GM06990 (cell line): Measurements from ENCODE around the gene C11orf16.
"Not testable (repeated sequence)": the region's sequence is repeated elsewhere in the genome, so short reads cannot be mapped to it uniquely, and the experiment has no call there.

Experiments
- DNase-seq: peaks from one replicate; pipeline ENCODE4 v3.0.0-alpha.2; 2011; ENCODE audit not compliant: insufficient read length; ENCODE audit errors: extremely low read depth
- H3K27me3 ChIP-seq: replicated peaks from 2 replicates; pipeline ENCODE4 v1.6.0; 2011; ENCODE audit warnings: low read length; ENCODE audit not compliant: control insufficient read depth, insufficient read depth
- H3K36me3 ChIP-seq: 2 replicates; pipeline ENCODE4 v1.5.1; 2011; ENCODE audit warnings: low read length; ENCODE audit not compliant: control insufficient read depth, insufficient read depth
- H3K4me3 ChIP-seq: replicated peaks from 2 replicates; pipeline ENCODE4 v1.5.1; 2011; ENCODE audit warnings: low read depth, mild to moderate bottlenecking, control low read depth, low read length
- TF ChIP-seq, protein P1 (sequence below): IDR thresholded peaks from 2 replicates; pipeline ENCODE4 v1.5.1; 2011; ENCODE audit warnings: low read length, control low read depth, mild to moderate bottlenecking, inconsistent platforms; ENCODE audit not compliant: insufficient read depth, poor library complexity, severe bottlenecking

The C11orf16 gene

GRCh38 chr11:8941341-8942103 lies 8.8 kb upstream of the C11orf16 start:
- DNase-seq, result no peak
- H3K4me3 ChIP-seq, result no peak overlapping the region
- H3K27me3 ChIP-seq, result no peaks in the 10 kb centered on the region; the same call in 1 of the 2 replicates
- no peaks in the 10 kb centered on the region for H3K36me3 ChIP-seq
- TF ChIP-seq, protein P1, sequence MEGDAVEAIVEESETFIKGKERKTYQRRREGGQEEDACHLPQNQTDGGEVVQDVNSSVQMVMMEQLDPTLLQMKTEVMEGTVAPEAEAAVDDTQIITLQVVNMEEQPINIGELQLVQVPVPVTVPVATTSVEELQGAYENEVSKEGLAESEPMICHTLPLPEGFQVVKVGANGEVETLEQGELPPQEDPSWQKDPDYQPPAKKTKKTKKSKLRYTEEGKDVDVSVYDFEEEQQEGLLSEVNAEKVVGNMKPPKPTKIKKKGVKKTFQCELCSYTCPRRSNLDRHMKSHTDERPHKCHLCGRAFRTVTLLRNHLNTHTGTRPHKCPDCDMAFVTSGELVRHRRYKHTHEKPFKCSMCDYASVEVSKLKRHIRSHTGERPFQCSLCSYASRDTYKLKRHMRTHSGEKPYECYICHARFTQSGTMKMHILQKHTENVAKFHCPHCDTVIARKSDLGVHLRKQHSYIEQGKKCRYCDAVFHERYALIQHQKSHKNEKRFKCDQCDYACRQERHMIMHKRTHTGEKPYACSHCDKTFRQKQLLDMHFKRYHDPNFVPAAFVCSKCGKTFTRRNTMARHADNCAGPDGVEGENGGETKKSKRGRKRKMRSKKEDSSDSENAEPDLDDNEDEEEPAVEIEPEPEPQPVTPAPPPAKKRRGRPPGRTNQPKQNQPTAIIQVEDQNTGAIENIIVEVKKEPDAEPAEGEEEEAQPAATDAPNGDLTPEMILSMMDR, result no peak

- no peak overlapping the region for H3K4me3 ChIP-seq
- DNase-seq, result no peak
- TF ChIP-seq, protein P1, result no peak
- H3K27me3 ChIP-seq, result no peaks in the 10 kb centered on the region; the same call in 1 of the 2 replicates
- H3K36me3 ChIP-seq, result no peaks in the 10 kb centered on the region
Measured at GRCh38 chr11:8937659-8938058, 4.9 kb upstream of the C11orf16 start.

DNA sequence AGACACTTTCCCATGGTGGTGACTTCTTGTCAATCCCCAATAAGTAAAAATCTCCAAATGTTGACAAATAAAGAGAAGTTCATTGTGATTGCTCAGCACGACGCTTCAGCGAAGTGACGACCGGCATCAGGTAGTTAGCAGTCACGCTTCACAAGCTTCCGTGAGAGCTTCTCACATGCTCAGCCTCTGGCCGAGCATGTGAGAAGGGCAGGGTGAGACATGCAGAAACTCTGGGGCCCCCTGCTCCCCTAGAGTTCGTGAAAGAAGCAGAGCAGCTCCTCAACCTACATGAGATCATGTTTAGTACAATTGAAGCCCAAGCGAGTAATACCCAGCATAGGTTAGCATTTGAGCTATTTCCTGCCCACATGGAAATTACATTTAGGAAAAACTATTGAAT lies 4.4 kb upstream of the C11orf16 start:
- no peak overlapping the region for H3K4me3 ChIP-seq
- H3K27me3 ChIP-seq, result no peaks in the 10 kb centered on the region; the same call in 1 of the 2 replicates
- H3K36me3 ChIP-seq, result no peaks in the 10 kb centered on the region
- no peak for DNase-seq
- TF ChIP-seq, protein P1, result no peak

DNA sequence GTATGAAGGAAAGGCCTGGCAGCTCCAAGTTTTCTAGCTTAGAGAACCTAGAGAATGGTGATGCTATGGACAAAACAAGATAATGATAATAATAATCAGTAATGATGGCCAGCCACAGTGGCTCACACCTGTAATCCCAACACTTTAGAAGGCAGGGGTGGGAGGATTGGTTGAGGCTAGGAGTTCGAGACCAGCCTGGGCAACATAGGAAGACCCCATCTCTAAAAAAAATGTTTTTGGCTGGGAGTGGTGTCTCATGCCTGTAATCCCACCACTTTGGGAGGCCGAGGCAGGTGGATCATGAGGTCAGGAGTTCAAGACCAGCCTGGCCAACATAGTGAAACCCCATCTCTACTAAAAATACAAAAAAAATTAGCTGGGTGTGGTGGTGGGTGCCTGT lies 3.0 kb upstream of the C11orf16 start:
- H3K4me3 ChIP-seq, DNase-seq, H3K36me3 ChIP-seq, H3K27me3 ChIP-seq: not testable (repeated sequence)

DNA sequence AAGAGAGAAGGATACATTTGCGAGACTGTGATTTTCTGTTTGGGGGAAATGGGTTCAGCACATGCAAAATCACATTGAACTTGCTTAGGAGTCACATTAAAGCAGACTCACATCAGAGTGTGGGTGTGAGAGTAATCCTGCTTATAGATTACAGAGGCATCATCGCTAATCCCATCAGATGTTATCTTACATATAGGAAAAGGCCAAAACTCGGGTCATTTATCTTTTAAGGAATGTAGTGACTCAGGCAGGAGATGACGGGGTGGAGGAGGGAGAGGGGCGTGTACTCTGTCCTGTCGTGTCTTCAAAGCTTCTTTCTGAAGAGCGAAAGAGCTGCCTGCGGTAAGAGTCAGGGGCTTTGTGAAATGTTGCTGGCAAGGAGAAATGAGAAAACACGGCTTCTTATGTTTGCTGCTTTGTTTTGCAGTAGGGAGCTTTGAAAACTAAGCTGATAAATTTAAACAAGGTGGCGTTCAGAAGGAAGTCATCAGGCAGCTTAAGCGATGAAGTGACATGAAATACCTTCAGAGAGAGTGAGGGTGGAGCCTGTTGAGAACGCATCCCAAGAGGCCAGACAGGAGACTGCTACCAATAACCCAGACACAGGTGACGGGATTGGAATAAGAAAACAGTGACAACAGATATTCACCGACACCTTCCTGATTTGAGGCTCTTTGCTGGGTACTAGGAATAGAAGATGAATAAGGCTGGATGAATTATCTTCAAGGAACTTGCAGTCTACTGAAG lies 2.2 kb upstream of the C11orf16 start:
- no peak for DNase-seq
- H3K4me3 ChIP-seq, result no peak overlapping the region

DNA sequence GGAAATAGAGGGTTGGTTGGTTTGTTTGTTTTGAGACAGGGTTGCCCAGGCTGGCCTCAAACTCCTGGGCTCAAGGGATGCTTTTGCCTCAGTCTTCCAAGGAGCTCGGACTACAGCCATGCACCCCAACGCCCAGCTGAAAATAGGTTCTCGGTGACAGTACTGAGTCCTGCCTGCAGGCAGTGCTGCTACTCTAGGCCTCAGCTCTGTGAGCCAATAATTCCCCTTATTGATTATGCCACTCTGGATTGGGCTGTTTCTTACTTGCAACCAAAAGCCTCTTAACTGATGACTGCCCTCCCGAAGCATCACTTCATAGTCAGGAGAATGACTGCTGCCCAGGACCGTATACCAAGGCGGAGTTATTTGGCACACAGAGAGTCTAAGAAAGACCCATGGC lies 1.2 kb upstream of the C11orf16 start:
- H3K4me3 ChIP-seq, result no peak overlapping the region
- H3K27me3 ChIP-seq, result no peaks in the 10 kb centered on the region
- DNase-seq, result no peak
- TF ChIP-seq, protein P1, result peak; percentile 8
- no peaks in the 10 kb centered on the region for H3K36me3 ChIP-seq

More for the DNA sequence above, 2.2 kb upstream of the C11orf16 start:
- TF ChIP-seq, protein P1, result no peak
- Histone ChIP-seq H3K27me3 (no peaks in the 10 kb centered on the region), H3K36me3 (no peaks in the 10 kb centered on the region)
